ENCODE measurements around the gene WRAP73. TPM values are rescaled to one million over a fixed set of nuclear protein-coding genes. Genes with fewer than 3 reads are reported as not detected.

Gene WRAP73
- total RNA-seq, 1 experiment from 2014 or later: 14.9 TPM

DNA sequence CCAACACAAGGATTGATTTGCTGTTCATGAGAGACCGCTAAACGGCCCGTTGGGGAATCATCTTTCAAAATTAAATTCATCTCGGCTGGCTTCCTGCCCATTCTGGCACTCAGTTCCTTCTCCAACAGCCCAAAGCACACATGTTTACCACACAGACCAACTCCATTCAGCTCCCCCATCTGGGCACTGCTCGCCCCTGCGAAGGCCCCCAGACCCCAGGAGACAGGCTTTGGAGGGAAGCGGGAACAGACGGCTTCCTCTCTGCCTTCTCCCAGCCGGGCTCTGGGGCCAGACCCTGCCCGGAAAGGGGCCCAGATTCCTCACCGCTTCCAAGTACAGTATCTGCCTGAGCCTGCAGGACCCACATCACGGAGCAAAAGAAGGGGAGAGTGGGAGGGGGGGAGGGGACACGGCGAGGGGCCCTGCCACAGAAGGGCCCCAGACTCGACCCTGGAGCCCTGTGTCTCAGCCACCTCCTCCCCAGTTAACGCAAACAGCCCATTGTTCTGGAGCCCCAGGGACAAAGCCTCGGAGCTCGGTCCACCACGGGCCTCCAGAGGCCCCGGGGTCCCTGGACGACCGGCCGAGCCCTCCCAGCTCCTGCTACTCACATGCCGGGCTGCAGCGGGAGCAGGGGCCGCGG is 39.3 kb downstream of the WRAP73 start:
- H3K4me3 Mint-ChIP-seq (ENCODE audit: low read depth, unreplicated experiment): peak overlapping the region; percentile 79
- TF ChIP-seq, protein P1, sequence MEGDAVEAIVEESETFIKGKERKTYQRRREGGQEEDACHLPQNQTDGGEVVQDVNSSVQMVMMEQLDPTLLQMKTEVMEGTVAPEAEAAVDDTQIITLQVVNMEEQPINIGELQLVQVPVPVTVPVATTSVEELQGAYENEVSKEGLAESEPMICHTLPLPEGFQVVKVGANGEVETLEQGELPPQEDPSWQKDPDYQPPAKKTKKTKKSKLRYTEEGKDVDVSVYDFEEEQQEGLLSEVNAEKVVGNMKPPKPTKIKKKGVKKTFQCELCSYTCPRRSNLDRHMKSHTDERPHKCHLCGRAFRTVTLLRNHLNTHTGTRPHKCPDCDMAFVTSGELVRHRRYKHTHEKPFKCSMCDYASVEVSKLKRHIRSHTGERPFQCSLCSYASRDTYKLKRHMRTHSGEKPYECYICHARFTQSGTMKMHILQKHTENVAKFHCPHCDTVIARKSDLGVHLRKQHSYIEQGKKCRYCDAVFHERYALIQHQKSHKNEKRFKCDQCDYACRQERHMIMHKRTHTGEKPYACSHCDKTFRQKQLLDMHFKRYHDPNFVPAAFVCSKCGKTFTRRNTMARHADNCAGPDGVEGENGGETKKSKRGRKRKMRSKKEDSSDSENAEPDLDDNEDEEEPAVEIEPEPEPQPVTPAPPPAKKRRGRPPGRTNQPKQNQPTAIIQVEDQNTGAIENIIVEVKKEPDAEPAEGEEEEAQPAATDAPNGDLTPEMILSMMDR (IDR thresholded peaks at IDR 0.05; ENCODE audit: unreplicated experiment): no peak
- intact Hi-C loops (cut with micrococcal nuclease; ENCODE audit: unreplicated experiment): no loop called here
- no peaks in the 10 kb centered on the region for H3K27me3 Mint-ChIP-seq (ENCODE audit: unreplicated experiment)
- BruUV-seq (replicated peaks): TSS peak; percentile 36
- peaks cover 28% of the 10 kb centered on the region for H3K4me1 Mint-ChIP-seq (ENCODE audit: low read depth, unreplicated experiment)
- peaks cover 31% of the 10 kb centered on the region for H3K36me3 Mint-ChIP-seq (ENCODE audit: insufficient read depth, unreplicated experiment)
- no peaks in the 10 kb centered on the region for H3K9me3 Mint-ChIP-seq (ENCODE audit: low read depth, unreplicated experiment)
- no peak for DNase-seq
- CTCF ChIA-PET: no interaction called here
- H3K27ac Mint-ChIP-seq (ENCODE audit: unreplicated experiment): no peak overlapping the region

DNA sequence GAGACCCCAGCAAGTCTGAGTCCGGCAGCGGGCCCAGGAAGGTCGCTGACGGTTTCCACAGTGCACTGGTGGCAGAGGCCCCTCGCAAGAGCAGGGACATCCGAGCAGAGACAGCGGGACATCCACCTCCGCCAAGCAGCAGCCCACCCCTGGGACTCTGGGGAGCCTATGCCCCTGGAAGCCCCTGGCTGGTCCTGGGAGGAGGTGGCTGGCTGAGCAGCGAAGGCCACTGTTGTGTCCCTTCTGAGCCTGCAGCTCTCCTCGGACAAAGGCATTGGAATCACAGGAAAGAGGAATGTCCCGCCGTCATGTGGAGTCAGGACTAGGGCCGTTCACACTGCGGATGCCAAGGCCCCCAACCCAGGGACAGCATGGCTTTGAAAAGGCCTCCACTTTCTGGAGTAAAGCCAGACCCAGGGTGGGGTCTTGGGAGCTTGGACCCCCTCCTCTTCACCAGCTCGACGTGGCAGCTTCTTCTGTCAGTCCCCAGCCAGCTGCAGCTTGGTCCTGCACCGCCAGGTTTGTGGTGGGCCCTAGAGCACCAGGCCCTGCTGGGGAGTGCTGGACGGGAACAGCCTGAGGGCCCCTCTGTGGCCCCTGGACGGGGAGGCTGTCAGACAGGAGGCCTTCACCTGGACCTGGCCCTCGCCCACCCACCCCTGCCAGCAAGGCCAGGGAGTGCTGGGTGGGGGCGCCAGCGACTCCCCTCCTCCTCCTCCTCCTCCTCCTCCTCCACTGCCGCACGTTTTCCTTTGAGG is 40.0 kb downstream of the WRAP73 start:
- BruUV-seq (replicated peaks): no TSS peak
- Mint-ChIP-seq H3K36me3 (ENCODE audit: insufficient read depth, unreplicated experiment) (peaks cover 29% of the 10 kb centered on the region), H3K27me3 (ENCODE audit: unreplicated experiment) (no peaks in the 10 kb centered on the region), H3K4me1 (ENCODE audit: low read depth, unreplicated experiment) (peaks cover 21% of the 10 kb centered on the region), H3K4me3 (ENCODE audit: low read depth, unreplicated experiment) (peak overlapping the region; percentile 79), H3K27ac (ENCODE audit: unreplicated experiment) (no peak overlapping the region), H3K9me3 (ENCODE audit: low read depth, unreplicated experiment) (no peaks in the 10 kb centered on the region)
- TF ChIP-seq, protein P1 (IDR thresholded peaks at IDR 0.05; ENCODE audit: unreplicated experiment): no peak
- DNase-seq: no peak
- intact Hi-C loops (cut with micrococcal nuclease; ENCODE audit: unreplicated experiment): no loop called here
- CTCF ChIA-PET: no interaction called here

DNA sequence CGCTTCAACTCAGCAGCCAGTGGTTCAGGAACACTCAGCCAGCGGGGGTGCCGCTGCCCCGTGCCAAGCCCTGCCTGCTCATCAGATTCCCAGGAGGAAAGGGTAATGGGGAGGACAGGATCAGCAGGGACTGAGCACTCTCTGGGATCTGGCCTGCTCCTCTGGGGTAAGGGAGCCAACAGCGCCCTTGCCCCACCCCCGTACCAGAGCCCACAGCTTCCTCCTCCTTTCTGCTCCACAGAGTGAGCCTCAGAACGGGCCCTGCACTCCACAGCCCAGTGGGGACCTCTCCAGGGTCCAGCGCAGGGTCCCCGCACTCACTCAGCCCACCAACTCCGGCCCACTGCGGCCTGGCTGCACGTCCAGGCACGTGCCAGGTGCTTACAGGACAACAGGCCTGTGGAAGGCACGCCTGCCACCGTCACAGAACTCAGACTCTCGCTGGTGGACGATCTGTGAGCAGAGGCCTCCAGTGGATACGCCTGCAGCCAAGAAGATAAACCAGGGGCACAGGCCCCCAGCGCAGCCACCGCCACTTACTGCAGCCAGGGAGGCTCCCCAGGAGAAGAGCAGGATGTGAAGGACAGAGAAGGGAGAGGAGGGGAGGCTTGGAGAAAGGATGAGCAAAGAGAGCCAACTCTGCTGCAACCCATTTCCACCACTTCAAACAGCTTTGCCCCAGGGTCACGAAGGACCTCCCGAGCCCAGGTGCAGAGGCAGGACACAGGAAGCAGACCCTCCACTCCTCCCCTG is 40.7 kb downstream of the WRAP73 start:
- Mint-ChIP-seq H3K36me3 (ENCODE audit: insufficient read depth, unreplicated experiment) (peaks cover 23% of the 10 kb centered on the region), H3K4me1 (ENCODE audit: low read depth, unreplicated experiment) (peaks cover 14% of the 10 kb centered on the region), H3K27me3 (ENCODE audit: unreplicated experiment) (no peaks in the 10 kb centered on the region), H3K4me3 (ENCODE audit: low read depth, unreplicated experiment) (peak overlapping the region; percentile 53), H3K27ac (ENCODE audit: unreplicated experiment) (no peak overlapping the region), H3K9me3 (ENCODE audit: low read depth, unreplicated experiment) (no peaks in the 10 kb centered on the region)
- intact Hi-C loops (cut with micrococcal nuclease; ENCODE audit: unreplicated experiment): no loop called here
- CTCF ChIA-PET: no interaction called here
- BruUV-seq (replicated peaks): no TSS peak
- DNase-seq: no peak
- TF ChIP-seq, protein P1 (IDR thresholded peaks at IDR 0.05; ENCODE audit: unreplicated experiment): no peak

DNA sequence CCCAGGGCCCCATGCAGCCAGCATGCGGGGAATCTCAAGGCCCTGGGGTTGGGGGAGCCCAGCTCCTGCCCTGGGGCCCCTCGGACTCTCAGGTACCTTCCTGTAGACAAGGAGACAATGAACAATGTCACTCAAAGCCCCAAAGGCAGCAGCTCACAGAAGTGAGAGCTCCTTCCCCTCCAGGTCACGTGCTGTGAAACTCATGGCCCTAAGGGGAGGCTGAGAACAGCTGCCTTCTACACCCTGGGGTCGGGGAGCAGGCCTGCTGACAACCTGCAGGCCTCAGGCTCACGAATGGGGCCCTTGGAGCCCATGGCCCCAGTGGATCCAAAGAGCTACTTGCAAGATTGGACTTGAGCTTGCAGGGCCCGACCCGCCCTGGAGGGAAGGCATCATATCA is 41.7 kb downstream of the WRAP73 start:
- CTCF ChIA-PET: no interaction called here
- Mint-ChIP-seq H3K9me3 (ENCODE audit: low read depth, unreplicated experiment) (no peaks in the 10 kb centered on the region), H3K36me3 (ENCODE audit: insufficient read depth, unreplicated experiment) (peaks cover 15% of the 10 kb centered on the region), H3K4me1 (ENCODE audit: low read depth, unreplicated experiment) (peaks cover 4% of the 10 kb centered on the region), H3K27me3 (ENCODE audit: unreplicated experiment) (no peaks in the 10 kb centered on the region), H3K4me3 (ENCODE audit: low read depth, unreplicated experiment) (no peak overlapping the region), H3K27ac (ENCODE audit: unreplicated experiment) (no peak overlapping the region)
- BruUV-seq (replicated peaks): no TSS peak
- DNase-seq: no peak
- intact Hi-C loops (cut with micrococcal nuclease; ENCODE audit: unreplicated experiment): no loop called here
- TF ChIP-seq, protein P1 (IDR thresholded peaks at IDR 0.05; ENCODE audit: unreplicated experiment): no peak
